ENCODE data around the gene KCNIP1. TPM values are rescaled to one million over a fixed set of nuclear protein-coding genes. Genes with fewer than 3 reads are reported as not detected.

Gene KCNIP1
- total RNA-seq: 1 to 10 TPM in 1 of 4 donors, under 1 TPM in 1, not detected in 2; 0.97 to 1.7 TPM

GRCh38 chr5:170503990-170504596, at the start of gene KCNIP1:
Gene KCNIP1 (plus strand): TSS chr5:170504020.
- no peak within 1 kb of the TSS for H3K27ac ChIP-seq (replicated peaks in 1 of 4)
- intact Hi-C loops (cut with DNase I): no loop called here
- peaks cover 0 to 45% (median 7%) of the 10 kb centered on the region in 4 donors for H3K27me3 ChIP-seq
- DNase-seq (ENCODE audit: extremely low spot score): no peak
- H3K9me3 ChIP-seq: no peaks in the 10 kb centered on the region
- H3K36me3 ChIP-seq: no peaks in the 10 kb centered on the region
- peaks cover 0 to 14% (median 10%) of the 10 kb centered on the region in 4 donors for H3K4me1 ChIP-seq
- H3K4me3 ChIP-seq: peak within 1 kb of the TSS; percentile 44 to 59 (median 50)
- 16% methylated on average over 20 of the region's 65 CpGs for WGBS
- TF ChIP-seq CTCF (IDR thresholded peaks at IDR 0.05) (no peak), EP300 (IDR thresholded peaks at IDR 0.05) (no peak), POLR2A (IDR thresholded peaks at IDR 0.05; ENCODE audit: low read depth) (no peak), POLR2AphosphoS5 (IDR thresholded peaks at IDR 0.05) (no peak)

GRCh38 chr5:170463426-170463825, 40.4 kb upstream of the KCNIP1 start:
- peaks cover 0 to 8% (median 4%) of the 10 kb centered on the region in 4 donors for H3K9me3 ChIP-seq
- H3K36me3 ChIP-seq: no peaks in the 10 kb centered on the region
- intact Hi-C loops (cut with DNase I): no loop called here
- H3K4me1 ChIP-seq: no peaks in the 10 kb centered on the region
- no peak for DNase-seq (ENCODE audit: extremely low spot score)
- no peak overlapping the region for H3K4me3 ChIP-seq
- no peak overlapping the region for H3K27ac ChIP-seq (replicated peaks in 1 of 4)
- H3K27me3 ChIP-seq: no peaks in the 10 kb centered on the region
- TF ChIP-seq EP300 (IDR thresholded peaks at IDR 0.05): no peak
- no peak for TF ChIP-seq CTCF (IDR thresholded peaks at IDR 0.05)
- no peak for TF ChIP-seq POLR2A (IDR thresholded peaks at IDR 0.05; ENCODE audit: low read depth)
- TF ChIP-seq POLR2AphosphoS5 (IDR thresholded peaks at IDR 0.05): no peak
- WGBS: 89% methylated on average over 1 of the region's 1 CpG

DNA sequence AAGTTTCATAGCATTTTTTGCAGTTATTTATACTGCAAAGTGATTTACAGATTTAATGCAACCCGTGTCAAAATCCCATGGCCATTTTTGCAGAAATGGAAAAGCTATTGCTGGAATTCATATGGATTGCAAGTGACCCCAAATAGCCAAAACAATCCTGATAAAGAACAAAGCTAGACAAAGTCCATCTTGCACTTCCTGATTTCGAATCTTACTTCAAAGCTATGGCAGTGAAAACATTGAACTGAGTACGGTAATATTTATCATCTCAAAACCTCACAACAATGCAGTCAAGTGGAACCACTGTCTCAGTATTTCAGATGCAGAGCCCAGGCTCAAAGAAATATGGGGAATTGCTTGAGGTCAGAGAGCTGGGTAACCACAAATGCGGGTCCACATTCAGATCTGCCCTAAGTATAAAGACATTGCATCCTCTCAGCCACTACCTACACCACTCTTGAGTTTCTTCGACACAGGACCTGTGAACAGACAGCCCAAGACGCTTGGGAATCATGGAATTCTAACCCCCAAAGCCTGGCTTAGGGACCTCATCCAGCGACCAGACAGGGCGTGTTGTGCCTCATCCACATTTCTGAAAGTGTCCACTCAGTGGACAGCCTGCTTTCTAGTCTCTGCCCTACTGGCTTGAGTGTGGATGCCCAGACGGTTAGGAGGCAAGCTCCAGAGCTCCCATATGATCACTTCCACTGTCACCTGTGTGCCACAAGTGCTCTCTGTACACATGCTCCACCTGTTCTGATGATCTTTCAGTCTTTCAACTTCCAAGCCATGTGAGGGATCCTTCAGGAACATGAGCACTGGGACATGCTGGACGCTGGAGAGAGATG, 39.3 kb upstream of the KCNIP1 start:
- Histone ChIP-seq H3K4me3 (no peak overlapping the region), H3K27me3 (no peaks in the 10 kb centered on the region), H3K36me3 (no peaks in the 10 kb centered on the region), H3K9me3 (peaks cover 0 to 8% (median 4%) of the 10 kb centered on the region in 4 donors), H3K27ac (replicated peaks in 1 of 4) (no peak overlapping the region), H3K4me1 (no peaks in the 10 kb centered on the region)
- DNase-seq (ENCODE audit: extremely low spot score): peak; percentile 72
- no peak for TF ChIP-seq EP300 (IDR thresholded peaks at IDR 0.05)
- TF ChIP-seq CTCF (IDR thresholded peaks at IDR 0.05): no peak
- no peak for TF ChIP-seq POLR2A (IDR thresholded peaks at IDR 0.05; ENCODE audit: low read depth)
- no peak for TF ChIP-seq POLR2AphosphoS5 (IDR thresholded peaks at IDR 0.05)
- intact Hi-C loops (cut with DNase I): no loop called here
- WGBS: 77% methylated on average over 8 of the region's 10 CpGs

DNA sequence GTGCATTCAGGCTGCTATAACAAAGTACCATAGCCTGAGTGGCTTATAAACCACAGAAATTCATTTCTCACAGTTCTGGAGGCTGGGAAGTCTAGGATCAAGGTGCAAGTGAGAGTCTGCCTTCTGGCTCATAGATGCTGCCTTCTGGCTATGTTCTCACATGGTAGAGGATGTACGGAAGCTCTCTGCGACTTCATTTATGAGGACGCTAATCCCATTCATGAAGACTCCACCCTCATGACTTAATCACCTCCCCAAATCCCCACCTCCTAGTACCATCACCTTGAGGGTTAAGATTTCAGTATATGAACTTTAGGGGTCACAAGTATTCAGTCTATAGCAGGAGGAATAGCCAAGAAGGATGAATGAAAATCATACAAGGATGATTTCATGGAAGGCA, 37.3 kb upstream of the KCNIP1 start:
- intact Hi-C loops (cut with DNase I): no loop called here
- no peaks in the 10 kb centered on the region for H3K4me1 ChIP-seq
- no peak for DNase-seq (ENCODE audit: extremely low spot score)
- H3K4me3 ChIP-seq: no peak overlapping the region
- H3K27me3 ChIP-seq: no peaks in the 10 kb centered on the region
- H3K27ac ChIP-seq (replicated peaks in 1 of 4): no peak overlapping the region
- H3K36me3 ChIP-seq: no peaks in the 10 kb centered on the region
- WGBS: 94% methylated on average over 3 of the region's 3 CpGs
- H3K9me3 ChIP-seq: no peaks in the 10 kb centered on the region
- TF ChIP-seq CTCF (IDR thresholded peaks at IDR 0.05): no peak
- no peak for TF ChIP-seq POLR2A (IDR thresholded peaks at IDR 0.05; ENCODE audit: low read depth)
- no peak for TF ChIP-seq EP300 (IDR thresholded peaks at IDR 0.05)
- no peak for TF ChIP-seq POLR2AphosphoS5 (IDR thresholded peaks at IDR 0.05)

Data from esophagus muscularis mucosa (tissue), 4 donors.